Measurements from ENCODE around the gene DMXL2.
"Not testable (repeated sequence)": the region's sequence is repeated elsewhere in the genome, so short reads cannot be mapped to it uniquely, and the experiment has no call there.

Gene DMXL2, protein sequence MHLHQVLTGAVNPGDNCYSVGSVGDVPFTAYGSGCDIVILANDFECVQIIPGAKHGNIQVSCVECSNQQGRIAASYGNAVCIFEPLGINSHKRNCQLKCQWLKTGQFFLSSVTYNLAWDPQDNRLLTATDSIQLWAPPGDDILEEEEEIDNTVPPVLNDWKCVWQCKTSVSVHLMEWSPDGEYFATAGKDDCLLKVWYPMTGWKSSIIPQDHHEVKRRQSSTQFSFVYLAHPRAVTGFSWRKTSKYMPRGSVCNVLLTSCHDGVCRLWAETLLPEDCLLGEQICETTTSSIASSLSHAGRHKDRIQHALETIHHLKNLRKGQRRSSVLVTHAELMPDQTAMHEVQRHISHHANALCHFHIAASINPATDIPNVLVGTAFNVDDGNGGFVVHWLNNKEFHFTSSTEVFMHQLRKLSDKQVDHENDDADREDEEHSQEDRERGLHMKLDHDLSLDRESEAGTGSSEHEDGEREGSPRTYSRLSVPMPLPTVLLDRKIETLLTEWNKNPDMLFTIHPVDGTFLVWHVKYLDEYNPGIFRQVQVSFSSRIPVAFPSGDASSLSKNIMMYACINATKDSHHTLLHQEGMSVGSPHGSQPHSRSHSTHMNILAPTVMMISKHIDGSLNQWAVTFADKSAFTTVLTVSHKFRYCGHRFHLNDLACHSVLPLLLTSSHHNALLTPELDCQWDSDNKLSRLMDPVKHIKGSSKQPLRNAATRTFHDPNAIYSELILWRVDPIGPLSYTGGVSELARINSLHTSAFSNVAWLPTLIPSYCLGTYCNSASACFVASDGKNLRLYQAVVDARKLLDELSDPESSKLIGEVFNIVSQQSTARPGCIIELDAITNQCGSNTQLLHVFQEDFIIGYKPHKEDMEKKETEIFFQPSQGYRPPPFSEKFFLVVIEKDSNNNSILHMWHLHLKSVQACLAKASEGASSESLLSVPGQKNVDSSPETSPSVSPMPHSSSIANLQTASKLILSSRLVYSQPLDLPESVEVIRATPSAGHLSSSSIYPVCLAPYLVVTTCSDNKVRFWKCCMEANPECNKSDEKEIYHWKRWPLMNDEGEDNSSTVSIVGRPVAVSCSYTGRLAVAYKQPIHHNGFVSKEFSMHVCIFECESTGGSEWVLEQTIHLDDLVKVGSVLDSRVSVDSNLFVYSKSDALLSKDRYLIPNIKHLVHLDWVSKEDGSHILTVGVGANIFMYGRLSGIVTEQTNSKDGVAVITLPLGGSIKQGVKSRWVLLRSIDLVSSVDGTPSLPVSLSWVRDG (N-terminal part only)

DNA sequence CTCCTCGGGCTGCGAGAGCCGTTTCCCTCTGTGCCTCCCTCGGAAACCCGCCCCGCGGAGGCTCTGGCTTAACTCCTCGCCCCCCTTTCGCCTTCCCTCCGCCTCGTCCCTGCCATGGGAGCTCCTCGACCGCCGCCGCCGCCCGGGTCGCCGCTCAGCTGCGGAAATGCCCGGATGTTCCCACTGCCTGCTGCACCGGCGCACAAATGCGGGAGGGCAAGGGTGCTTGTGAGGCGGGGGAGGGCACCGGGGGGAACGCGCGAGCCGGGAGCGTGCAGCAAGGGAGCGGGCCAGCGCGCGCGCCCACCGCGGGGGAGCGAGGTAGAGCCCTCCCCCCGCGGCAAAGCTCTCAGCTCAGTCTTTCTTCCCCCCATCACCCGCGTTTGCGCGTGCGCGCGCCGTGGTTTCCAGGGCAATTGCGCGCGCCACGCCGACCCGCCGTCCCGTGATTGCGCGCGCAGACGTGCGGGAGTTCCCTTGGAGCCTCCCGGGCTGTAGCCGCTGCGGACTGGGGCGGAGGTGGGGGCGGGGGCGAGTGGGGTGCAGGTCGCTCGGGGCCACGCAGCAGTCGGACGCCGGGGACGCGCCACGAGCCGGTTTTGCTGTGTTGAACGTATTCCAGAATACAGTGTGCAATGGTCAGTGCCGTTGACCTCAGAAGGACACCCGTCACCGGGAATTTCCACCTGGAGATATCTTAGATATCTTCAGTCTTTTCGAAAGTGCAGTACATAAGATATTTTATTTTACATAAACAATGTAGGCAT is at the start of gene DMXL2:
Gene DMXL2, minus strand, starts transcription at position 168 of the 767 bp plus-strand sequence. CDS start 226 bp downstream, outside the sequence.
- H3K27me3 Mint-ChIP-seq = peaks cover 27% of the 10 kb centered on the region
- H3K27ac Mint-ChIP-seq = peak within 1 kb of the TSS; percentile 68
- peaks cover 19% of the 10 kb centered on the region for H3K4me1 Mint-ChIP-seq (ENCODE audit: low read depth)
- no peaks in the 10 kb centered on the region for H3K9me3 Mint-ChIP-seq
- no peaks in the 10 kb centered on the region for H3K36me3 Mint-ChIP-seq (ENCODE audit: low read depth)
- peak within 1 kb of the TSS; percentile 81 for H3K4me3 Mint-ChIP-seq

DNA sequence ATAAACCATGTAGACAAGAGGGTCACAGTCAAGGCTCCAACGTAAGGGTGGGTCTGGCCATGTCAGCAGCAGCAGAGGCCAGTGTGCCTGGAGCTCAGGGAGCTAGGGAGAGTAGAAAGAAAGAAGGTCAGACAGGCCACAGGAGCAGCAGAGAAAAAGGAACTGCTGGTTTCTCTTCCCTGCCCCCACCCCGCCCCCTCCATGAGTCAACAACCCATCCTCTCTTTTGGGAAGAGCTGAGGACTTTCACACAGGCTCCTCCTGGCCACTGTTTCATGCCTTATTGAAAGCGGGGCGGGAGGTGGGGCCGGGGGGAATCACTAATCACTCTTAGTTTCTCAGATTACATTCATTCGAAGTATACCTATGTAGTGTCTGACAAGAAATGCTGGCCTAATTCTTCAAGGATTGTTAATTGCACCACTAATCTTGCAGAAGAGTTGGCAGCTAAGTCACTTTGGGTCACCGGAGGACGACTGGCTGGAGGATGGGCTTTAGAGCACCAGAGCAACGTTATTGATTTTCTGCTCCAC is 49.6 kb upstream of the DMXL2 start:
- peaks cover 10% of the 10 kb centered on the region for H3K27me3 Mint-ChIP-seq
- no peak overlapping the region for H3K27ac Mint-ChIP-seq
- H3K36me3 Mint-ChIP-seq (ENCODE audit: low read depth) = no peaks in the 10 kb centered on the region
- no peaks in the 10 kb centered on the region for H3K9me3 Mint-ChIP-seq
- H3K4me1 Mint-ChIP-seq (ENCODE audit: low read depth) = no peaks in the 10 kb centered on the region
- H3K4me3 Mint-ChIP-seq = no peak overlapping the region

DNA sequence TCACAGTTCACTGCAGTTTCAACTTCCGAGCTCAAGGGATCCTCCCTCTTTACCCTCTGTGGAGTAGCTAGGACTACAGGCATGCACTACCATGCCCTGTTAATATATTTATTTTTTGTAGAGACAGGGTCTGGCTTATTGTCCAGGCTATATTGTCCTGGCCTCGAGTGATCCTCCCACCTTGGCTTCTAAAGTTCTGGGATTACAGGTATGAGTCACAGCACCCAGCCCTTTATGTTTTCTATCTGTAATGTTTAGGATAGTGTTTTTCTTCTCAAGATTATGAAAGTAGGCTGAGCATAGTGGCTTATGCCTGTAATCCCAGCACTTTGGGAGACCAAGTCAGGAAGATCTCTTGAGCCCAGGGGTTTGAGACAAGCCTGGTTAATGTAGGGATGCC is 46.8 kb upstream of the DMXL2 start:
- Mint-ChIP-seq H3K27me3 (peaks cover 14% of the 10 kb centered on the region), H3K9me3 (no peaks in the 10 kb centered on the region), H3K36me3 (ENCODE audit: low read depth) (no peaks in the 10 kb centered on the region), H3K4me1 (ENCODE audit: low read depth) (no peaks in the 10 kb centered on the region), H3K4me3 (no peak overlapping the region), H3K27ac (no peak overlapping the region)

DNA sequence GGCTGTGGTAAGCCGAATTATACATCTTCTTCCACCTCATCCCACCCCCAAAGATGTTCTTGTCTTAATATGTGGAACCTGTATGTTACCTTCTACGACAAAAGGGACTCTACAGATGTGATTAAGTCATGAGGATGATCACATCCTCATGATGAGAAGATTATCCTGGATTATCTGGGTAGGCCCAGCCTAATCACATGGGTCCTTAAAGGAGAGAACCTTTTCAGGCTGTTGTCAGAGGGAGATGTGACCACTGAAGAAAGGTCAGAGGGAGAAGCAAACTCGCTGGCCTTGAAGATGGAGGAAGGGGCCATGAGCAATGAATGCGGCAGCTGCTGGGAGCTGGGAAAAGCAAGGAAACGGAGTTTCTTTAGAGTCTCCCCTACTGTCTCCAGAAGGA is 45.9 kb upstream of the DMXL2 start:
- Mint-ChIP-seq H3K27me3 (peaks cover 14% of the 10 kb centered on the region), H3K4me1 (ENCODE audit: low read depth) (no peaks in the 10 kb centered on the region), H3K36me3 (ENCODE audit: low read depth) (no peaks in the 10 kb centered on the region), H3K4me3 (no peak overlapping the region), H3K9me3 (no peaks in the 10 kb centered on the region), H3K27ac (no peak overlapping the region)

DNA sequence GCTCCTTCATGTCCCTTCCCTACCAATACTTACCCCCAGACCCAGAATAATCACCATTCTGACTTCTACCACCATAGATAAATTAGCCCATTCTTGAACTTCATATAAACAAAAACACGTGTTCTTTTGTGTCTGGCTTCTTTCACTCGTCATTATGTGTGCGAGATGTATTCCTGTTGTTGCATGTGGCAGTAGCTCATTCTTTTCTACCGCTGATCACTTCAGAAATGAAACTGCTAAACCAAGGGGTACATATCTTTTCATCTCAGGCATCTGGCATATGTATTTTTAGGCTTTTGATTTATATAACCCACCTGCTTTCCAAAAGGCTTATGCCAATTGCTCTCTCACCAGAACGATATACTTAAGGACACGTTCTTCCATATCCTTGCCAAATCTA is 44.9 kb upstream of the DMXL2 start:
- H3K9me3 Mint-ChIP-seq = no peaks in the 10 kb centered on the region
- no peaks in the 10 kb centered on the region for H3K4me1 Mint-ChIP-seq (ENCODE audit: low read depth)
- no peak overlapping the region for H3K27ac Mint-ChIP-seq
- no peak overlapping the region for H3K4me3 Mint-ChIP-seq
- H3K36me3 Mint-ChIP-seq (ENCODE audit: low read depth) = no peaks in the 10 kb centered on the region
- H3K27me3 Mint-ChIP-seq = peaks cover 14% of the 10 kb centered on the region

DNA sequence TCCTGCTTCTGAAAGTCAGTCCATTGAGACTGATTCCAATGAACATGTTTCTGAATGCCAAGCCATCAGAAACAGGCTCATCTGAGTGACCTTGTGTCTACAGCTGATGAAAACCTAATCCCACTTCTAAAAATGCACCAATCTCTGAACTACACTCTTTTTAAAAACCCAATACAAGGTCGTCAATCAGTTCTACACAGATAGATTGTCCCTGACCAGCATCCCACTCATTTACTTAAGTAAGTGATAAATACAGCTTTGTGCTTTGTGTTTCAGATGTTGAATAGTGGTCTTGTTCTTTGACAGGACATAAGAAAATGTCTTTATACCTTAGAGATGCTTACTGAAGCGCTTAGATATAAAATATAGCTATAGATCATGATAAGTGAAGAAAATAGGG is 38.5 kb upstream of the DMXL2 start:
- Mint-ChIP-seq H3K9me3 (no peaks in the 10 kb centered on the region), H3K36me3 (ENCODE audit: low read depth) (no peaks in the 10 kb centered on the region)

DNA sequence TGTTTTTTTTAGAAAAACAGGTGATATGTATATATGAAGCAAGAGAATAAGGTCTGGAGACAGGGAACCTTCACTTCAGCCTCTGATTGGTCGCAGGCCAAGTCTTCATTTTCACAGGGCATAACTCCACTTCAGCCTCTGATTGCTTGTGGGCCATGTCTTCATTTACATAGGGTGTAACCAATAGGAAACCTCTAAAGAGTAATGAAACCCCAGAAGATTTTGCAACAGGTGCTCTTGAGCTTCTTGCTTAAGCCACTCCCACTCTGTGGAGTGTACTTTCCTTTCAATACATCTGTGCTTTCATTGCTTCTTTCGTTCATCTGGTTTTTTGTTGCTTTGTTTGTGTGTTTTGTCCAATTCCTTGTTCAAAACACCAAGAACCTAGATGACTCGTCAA is 36.1 kb upstream of the DMXL2 start:
- H3K4me3 Mint-ChIP-seq = no peak overlapping the region

More for the DNA sequence above, 38.5 kb upstream of the DMXL2 start:
- Mint-ChIP-seq H3K4me1 (ENCODE audit: low read depth) (no peaks in the 10 kb centered on the region), H3K27me3 (no peaks in the 10 kb centered on the region), H3K4me3 (no peak overlapping the region), H3K27ac (no peak overlapping the region)

DNA sequence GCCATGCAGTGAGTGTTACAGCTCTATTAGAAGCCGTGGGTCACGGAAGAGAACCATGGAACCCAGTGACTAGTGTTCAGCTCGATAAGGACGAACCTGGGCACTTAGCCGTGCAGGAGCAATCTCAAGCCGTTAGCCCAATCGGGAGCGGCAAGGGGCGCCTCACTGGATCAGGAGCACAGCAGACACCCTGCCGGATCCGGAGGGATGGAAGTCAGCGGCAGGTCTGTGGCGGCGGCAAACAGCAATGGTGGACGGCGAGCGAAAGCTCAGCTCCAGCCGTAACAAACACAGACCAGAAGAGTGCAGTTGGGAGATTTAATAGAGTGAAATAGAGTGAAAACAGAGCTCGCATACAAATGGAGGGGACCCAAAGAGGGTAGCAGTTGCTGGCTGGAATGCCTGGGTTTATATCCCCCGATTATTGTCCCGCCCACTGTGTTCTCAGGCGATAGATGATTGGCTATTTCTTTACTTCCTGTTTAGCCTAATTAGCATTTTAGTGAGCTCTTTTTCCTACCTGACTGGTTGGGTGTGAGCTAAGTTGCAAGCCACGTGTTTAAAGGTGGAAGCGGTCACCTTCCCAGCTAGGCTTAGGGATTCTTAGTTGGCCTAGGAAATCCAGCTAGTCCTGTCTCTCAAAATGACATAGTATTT is 33.0 kb upstream of the DMXL2 start:
- H3K4me1 Mint-ChIP-seq (ENCODE audit: low read depth); H3K27ac Mint-ChIP-seq; H3K4me3 Mint-ChIP-seq; H3K36me3 Mint-ChIP-seq (ENCODE audit: low read depth); H3K27me3 Mint-ChIP-seq; H3K9me3 Mint-ChIP-seq: not testable (repeated sequence)

More for the DNA sequence above, 36.1 kb upstream of the DMXL2 start:
- Mint-ChIP-seq H3K27ac (no peak overlapping the region), H3K9me3 (no peaks in the 10 kb centered on the region), H3K36me3 (ENCODE audit: low read depth) (no peaks in the 10 kb centered on the region), H3K27me3 (no peaks in the 10 kb centered on the region), H3K4me1 (ENCODE audit: low read depth) (no peaks in the 10 kb centered on the region)

DNA sequence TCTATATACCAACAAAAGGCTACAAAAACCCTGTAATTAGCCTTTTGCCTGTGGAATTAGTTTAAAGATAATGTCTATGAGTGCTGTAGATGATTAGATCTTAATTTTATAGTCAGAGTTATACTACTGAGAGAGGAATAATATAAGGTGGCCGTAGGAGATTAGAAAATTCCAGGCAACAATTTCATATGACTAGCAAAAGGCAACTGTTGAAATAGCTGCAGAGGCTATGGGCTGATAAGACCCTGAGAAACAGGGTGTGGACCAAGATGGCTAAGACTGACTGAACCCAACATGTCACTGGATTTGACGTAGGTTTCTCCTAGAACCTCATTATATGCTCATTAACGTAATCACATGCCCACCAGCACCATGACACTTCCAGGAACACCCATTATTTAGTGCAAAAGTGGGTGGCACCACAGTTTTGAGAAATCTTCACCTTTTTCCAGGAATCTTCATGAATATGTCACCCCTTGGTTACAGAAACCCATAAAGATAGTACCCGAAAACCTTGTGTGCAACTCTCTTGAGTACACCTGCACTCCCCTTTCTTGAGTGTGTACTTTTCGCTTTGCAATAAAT is 29.6 kb upstream of the DMXL2 start:
- Mint-ChIP-seq H3K9me3 (no peaks in the 10 kb centered on the region), H3K4me1 (ENCODE audit: low read depth) (no peaks in the 10 kb centered on the region), H3K27ac (no peak overlapping the region), H3K36me3 (ENCODE audit: low read depth) (no peaks in the 10 kb centered on the region), H3K4me3 (no peak overlapping the region), H3K27me3 (no peaks in the 10 kb centered on the region)

DNA sequence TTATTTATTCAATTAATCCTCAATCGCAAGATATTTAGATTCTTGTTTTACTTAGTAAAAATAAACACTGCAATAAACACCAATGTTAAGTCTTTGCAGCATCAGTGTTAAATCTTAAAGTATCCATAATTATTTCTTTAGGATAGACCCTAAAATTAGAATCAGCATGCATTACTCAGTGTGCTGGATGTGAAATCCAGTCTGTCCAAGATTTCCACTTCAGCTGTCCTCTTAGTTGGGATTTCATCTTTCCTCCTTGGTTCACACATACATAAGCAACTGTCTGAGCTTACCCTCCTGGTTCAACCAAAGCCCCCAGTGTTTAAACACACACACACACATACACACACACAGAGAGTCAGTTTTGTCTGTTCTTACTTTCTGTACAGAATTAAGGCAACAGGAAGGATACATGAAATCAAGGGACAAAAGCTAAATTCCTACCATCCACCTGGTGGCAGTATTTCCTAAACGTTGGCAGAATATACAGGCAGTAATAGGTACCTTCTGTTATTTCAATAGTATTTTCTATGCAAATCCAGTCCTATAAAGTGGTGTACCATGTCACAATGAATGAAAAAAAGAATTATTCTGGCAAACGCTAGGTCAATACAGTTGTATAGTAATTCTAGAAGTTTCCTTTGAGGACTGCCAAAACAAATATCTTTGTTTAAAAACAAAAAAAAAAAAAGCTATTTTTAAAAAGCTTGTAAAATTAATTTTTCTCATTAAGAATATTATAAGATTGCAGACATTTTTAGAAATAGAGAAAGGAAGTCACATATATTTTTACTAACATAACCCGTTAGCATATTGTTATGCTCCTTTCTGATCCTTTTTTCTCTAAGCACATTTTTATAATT is 27.3 kb upstream of the DMXL2 start:
- Mint-ChIP-seq H3K36me3 (ENCODE audit: low read depth) (no peaks in the 10 kb centered on the region), H3K27ac (no peak overlapping the region), H3K4me3 (no peak overlapping the region), H3K27me3 (no peaks in the 10 kb centered on the region), H3K4me1 (ENCODE audit: low read depth) (no peaks in the 10 kb centered on the region), H3K9me3 (no peaks in the 10 kb centered on the region)

DNA sequence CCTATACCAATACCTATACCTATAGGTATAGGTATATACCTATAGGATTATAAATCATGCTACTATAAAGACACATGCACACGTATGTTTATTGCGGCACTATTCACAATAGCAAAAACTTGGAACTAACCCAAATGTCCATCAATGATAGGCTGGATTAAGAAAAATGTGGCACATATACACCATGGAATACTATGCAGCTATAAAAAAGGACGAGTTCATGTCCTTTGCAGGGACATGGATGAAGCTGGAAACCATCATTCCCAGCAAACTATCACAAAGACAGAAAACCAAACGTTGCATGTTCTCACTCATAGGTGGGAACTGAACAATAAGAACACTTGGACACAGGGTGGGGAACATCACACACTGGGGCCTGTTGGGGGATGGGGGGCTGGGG is 26.1 kb upstream of the DMXL2 start:
- H3K4me3 Mint-ChIP-seq; H3K27ac Mint-ChIP-seq; H3K4me1 Mint-ChIP-seq (ENCODE audit: low read depth); H3K27me3 Mint-ChIP-seq; H3K9me3 Mint-ChIP-seq; H3K36me3 Mint-ChIP-seq (ENCODE audit: low read depth): not testable (repeated sequence)

DNA sequence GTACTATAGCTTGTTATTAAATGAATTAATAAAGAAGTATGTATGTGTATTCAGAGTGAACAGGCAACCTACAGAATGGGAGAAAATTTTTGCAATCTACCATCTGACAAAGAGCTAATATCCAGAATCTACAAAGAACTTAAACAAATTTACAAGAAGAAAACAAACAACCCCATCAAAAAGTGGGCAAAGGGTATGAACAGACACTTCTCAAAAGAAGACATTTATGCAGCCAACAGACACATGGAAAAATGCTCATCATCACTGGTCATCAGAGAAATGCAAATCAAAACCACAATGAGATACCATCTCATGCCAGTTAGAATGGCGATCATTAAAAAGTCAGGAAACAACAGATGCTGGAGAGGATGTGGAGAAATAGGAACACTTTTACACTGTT is 25.5 kb upstream of the DMXL2 start:
- H3K27me3 Mint-ChIP-seq; H3K4me1 Mint-ChIP-seq (ENCODE audit: low read depth); H3K9me3 Mint-ChIP-seq; H3K27ac Mint-ChIP-seq; H3K4me3 Mint-ChIP-seq; H3K36me3 Mint-ChIP-seq (ENCODE audit: low read depth): not testable (repeated sequence)

DNA sequence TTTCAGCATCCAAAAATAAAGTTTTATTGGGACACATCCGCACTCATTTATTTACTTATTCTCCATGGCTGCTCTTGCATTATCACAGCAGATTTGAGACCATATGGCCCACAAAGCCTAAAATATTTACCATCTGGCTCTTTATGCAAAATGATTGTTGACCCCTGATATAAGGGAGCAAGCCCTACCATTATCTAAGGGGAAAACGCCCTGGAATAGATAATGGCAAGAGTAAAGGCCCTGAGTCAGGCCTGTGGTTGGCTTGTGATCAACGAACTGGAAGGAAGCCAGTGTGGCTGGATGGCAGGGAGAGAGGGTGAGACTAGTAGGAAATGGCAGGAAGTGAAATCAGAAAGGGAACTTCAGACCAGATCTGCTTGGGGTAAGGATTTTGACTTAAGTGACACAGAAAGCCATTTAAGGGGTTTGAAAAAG is 24.6 kb upstream of the DMXL2 start:
- H3K27ac Mint-ChIP-seq = no peak overlapping the region
- H3K36me3 Mint-ChIP-seq (ENCODE audit: low read depth) = no peaks in the 10 kb centered on the region
- no peaks in the 10 kb centered on the region for H3K4me1 Mint-ChIP-seq (ENCODE audit: low read depth)
- no peaks in the 10 kb centered on the region for H3K27me3 Mint-ChIP-seq
- no peaks in the 10 kb centered on the region for H3K9me3 Mint-ChIP-seq
- H3K4me3 Mint-ChIP-seq = no peak overlapping the region
